Loucy (cell line): ENCODE data around the gene MYO1D.

Source experiments
- EZH2phosphoT487 ChIP-seq: fragments of 200-600 bp; IDR thresholded peaks from 2 replicates; pipeline ENCODE4 v1.6.1; 2018; ENCODE audit warnings: antibody characterized with exemption, mild to moderate bottlenecking, moderate library complexity, borderline replicate concordance
- TF ChIP-seq, protein P1 (sequence below): fragments of 200-600 bp; sonication (generic); conservative IDR thresholded peaks from 2 replicates; pipeline ENCODE4 v1.5.1; 2014; ENCODE audit warnings: mild to moderate bottlenecking, antibody characterized with exemption, low read length

DNA sequence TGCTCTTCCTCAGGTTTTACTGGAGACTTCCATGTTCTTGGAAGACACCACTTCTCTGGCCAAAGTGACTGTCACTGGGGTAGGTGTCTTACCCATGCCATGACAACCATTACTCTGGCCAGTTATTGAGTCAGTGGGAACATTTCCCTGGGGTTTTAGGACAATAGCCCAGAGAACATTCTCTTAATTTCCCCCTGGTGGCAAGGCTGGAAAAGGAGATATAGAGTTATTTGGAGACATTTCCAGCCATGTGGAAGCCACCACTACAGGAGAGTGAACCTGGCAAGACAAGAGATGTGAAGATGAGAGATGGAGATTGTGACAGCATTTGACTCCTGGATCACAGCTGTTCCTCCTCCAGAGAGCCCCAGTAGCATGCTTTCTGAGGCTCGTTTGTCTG is 283.9 kb downstream of the MYO1D start:
- TF ChIP-seq, protein P1, sequence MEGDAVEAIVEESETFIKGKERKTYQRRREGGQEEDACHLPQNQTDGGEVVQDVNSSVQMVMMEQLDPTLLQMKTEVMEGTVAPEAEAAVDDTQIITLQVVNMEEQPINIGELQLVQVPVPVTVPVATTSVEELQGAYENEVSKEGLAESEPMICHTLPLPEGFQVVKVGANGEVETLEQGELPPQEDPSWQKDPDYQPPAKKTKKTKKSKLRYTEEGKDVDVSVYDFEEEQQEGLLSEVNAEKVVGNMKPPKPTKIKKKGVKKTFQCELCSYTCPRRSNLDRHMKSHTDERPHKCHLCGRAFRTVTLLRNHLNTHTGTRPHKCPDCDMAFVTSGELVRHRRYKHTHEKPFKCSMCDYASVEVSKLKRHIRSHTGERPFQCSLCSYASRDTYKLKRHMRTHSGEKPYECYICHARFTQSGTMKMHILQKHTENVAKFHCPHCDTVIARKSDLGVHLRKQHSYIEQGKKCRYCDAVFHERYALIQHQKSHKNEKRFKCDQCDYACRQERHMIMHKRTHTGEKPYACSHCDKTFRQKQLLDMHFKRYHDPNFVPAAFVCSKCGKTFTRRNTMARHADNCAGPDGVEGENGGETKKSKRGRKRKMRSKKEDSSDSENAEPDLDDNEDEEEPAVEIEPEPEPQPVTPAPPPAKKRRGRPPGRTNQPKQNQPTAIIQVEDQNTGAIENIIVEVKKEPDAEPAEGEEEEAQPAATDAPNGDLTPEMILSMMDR, result no peak
- TF ChIP-seq EZH2phosphoT487, result no peak
